OCI-LY1 (cell line): ENCODE measurements around the gene CYP2C18.

Experiments used
- EZH2 ChIP-seq: fragments of 200-600 bp; sonication (generic), shearing (Covaris generic); IDR thresholded peaks from 2 replicates; pipeline ENCODE4 v1.8.0; 2017; ENCODE audit warnings: borderline replicate concordance, mixed run types, mild to moderate bottlenecking, antibody characterized with exemption, low read length, moderate library complexity, mixed read lengths
- TF ChIP-seq, protein P1 (sequence below): fragments of 200-600 bp; sonication (generic), shearing (Covaris generic); IDR thresholded peaks from 2 replicates; pipeline ENCODE4 v1.5.1; 2017; ENCODE audit warnings: mild to moderate bottlenecking, antibody characterized with exemption, low read length, moderate library complexity, mixed read lengths

DNA sequence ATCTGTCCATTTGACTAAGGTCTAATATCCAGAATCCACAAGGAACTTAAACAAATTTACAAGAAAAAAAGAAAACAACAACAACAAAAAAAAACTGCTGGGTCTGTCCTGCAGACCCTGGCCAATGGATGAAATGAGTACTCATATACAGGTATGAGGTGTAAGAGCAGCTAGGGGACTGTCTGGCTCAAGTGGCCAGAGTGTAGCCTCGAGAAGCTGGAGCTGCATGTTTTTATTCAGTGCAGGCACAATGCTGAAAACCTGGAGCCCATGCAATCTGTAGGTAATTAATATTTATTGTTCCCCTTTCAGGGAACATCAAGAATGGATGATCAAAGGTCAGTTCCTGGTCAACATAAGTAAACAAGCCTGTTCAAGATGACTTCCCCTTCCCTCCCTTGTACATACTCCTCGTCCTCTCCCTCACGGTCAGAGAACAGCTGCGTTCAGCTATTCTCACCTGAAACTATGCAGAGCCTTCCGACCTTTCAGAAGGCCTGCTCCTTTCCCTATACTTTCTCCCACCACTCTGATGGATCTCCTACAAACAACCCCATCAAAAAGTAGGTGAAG is 94.4 kb downstream of the CYP2C18 start:
- TF ChIP-seq, protein P1, sequence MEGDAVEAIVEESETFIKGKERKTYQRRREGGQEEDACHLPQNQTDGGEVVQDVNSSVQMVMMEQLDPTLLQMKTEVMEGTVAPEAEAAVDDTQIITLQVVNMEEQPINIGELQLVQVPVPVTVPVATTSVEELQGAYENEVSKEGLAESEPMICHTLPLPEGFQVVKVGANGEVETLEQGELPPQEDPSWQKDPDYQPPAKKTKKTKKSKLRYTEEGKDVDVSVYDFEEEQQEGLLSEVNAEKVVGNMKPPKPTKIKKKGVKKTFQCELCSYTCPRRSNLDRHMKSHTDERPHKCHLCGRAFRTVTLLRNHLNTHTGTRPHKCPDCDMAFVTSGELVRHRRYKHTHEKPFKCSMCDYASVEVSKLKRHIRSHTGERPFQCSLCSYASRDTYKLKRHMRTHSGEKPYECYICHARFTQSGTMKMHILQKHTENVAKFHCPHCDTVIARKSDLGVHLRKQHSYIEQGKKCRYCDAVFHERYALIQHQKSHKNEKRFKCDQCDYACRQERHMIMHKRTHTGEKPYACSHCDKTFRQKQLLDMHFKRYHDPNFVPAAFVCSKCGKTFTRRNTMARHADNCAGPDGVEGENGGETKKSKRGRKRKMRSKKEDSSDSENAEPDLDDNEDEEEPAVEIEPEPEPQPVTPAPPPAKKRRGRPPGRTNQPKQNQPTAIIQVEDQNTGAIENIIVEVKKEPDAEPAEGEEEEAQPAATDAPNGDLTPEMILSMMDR: no peak
- TF ChIP-seq EZH2: no peak
